Kidney (tissue), 14 donors: ENCODE measurements around the gene SLC6A16. TPM values are rescaled to one million over a fixed set of nuclear protein-coding genes. Genes with fewer than 3 reads are reported as not detected.

Experiments used
- DNase-seq, 5 donors: peaks; one replicate each; pipeline ENCODE4 v3.0.0-alpha.2; 2013 to 2020
- FAIRE-seq: peaks from 2 replicates; lab custom pipeline; 2012; peaks lifted over from hg19 to GRCh38; lab: Jason Lieb, UNC
- H3K27ac ChIP-seq, 2 donors: one replicate each; pipeline ENCODE4 v1.7.0; 2013; ENCODE audit warnings: low read depth in 2 of 2, low read length in 2 of 2, inconsistent platforms in 1 of 2
- H3K27me3 ChIP-seq: one replicate; pipeline ENCODE4 v1.7.1; 2013; ENCODE audit warnings: low read length, inconsistent platforms; ENCODE audit not compliant: control insufficient read depth, insufficient read depth
- H3K36me3 ChIP-seq, 3 donors: one replicate each; pipeline versions ENCODE4 v1.7.0 to v1.7.1; 2013; ENCODE audit warnings: low read length in 3 of 3, control low read depth in 1 of 3, inconsistent platforms in 1 of 3; ENCODE audit not compliant: insufficient read depth in 3 of 3, control insufficient read depth in 2 of 3
- H3K4me1 ChIP-seq, 3 donors: one replicate each; pipeline versions ENCODE4 v1.7.0 to v1.7.1; 2013; ENCODE audit warnings: low read length in 3 of 3, inconsistent platforms in 1 of 3, low read depth in 1 of 3; ENCODE audit not compliant: control insufficient read depth in 2 of 3, insufficient read depth in 2 of 3
- H3K4me3 ChIP-seq, 3 donors: one replicate each; pipeline versions ENCODE4 v1.7.0 to v1.8.1; 2013; ENCODE audit warnings: low read length in 3 of 3, control low read depth in 1 of 3, inconsistent platforms in 1 of 3
- H3K9ac ChIP-seq, 3 donors: one replicate each; pipeline versions ENCODE4 v1.7.0 to v1.7.1; 2013; ENCODE audit warnings: low read length in 3 of 3, control low read depth in 1 of 3, inconsistent platforms in 1 of 3
- H3K9me3 ChIP-seq, 3 donors: one replicate each; pipeline versions ENCODE4 v1.7.0 to v1.7.1; 2013; ENCODE audit warnings: low read length in 3 of 3, control low read depth in 1 of 3, inconsistent platforms in 1 of 3; ENCODE audit not compliant: control insufficient read depth in 2 of 3, insufficient read depth in 1 of 3
- CTCF ChIP-seq: IDR thresholded peaks from 3 replicates; pipeline ENCODE4 v1.5.1; 2012; ENCODE audit warnings: mild to moderate bottlenecking, moderate library complexity, borderline replicate concordance; ENCODE audit not compliant: insufficient read depth; ENCODE audit errors: extremely low read depth
- intact Hi-C: fragments of 100-400 bp; cut with DNase I; formaldehyde crosslinking; loops from one replicate; pipeline ENCODE4 v1.11.1; 2022
- polyA plus RNA-seq: library from polyadenylated mRNA; stranded (reverse); fragments of 350-450 nt; fragmentation: Illumina TruSeq; extraction: RNeasy Lipid Tissue Mini Kit (QIAGEN cat#74804); gene quantifications from one replicate; pipeline ENCODE4 v1.2.3, GENCODE V29; 2014; ENCODE audit warnings: low read depth, low replicate concordance; ENCODE audit not compliant: insufficient read depth
- total RNA-seq: library from RNA; stranded (reverse); fragmentation: NEBNext Ultra II Directional; extraction: Animal tissue kit (Norgen Biotek cat#: 25700); gene quantifications from one replicate; pipeline ENCODE4 v1.2.1, GENCODE V29; 2021
- donor health status: control.
- donor health status: control.
- donor health status: control.
- donor health status: control.
- donor health status: control.
- donor health status: DM: yes; HTN: yes; CAD: no.
- donor health status: Normal renal cell carcinoma (clear cell type).

Gene SLC6A16
- total and polyA plus RNA-seq, 2 donors from 2014 or later = 1.5 to 3.7 TPM

DNA sequence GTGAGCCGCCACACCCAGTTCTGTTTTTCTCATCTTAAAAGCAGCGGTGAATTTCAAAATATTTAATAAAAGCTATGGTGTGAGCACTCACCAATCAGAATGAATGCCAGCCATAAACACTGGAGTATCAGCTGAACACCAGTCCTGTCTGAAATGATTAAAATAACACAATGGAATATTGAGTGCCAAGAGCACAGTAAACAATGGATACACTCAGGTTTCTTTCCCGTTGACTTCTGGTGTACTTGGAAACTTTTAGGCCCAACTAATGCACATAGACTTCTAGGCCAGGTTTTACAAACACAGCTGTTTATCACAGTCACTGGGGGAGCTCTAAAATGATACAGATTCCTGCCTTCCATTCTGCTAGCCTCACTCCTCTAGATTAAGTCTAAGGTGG, 68.3 kb downstream of the SLC6A16 start:
- H3K4me3 ChIP-seq = no peak overlapping the region
- no peak for FAIRE-seq

GRCh38 chr19:49255674-49256073, 69.3 kb downstream of the SLC6A16 start:
- no peak for TF ChIP-seq CTCF
- Histone ChIP-seq H3K27ac (no peak overlapping the region), H3K4me1 (no peaks in the 10 kb centered on the region), H3K36me3 (no peaks in the 10 kb centered on the region), H3K9ac (no peak overlapping the region), H3K27me3 (no peaks in the 10 kb centered on the region), H3K4me3 (no peak overlapping the region), H3K9me3 (peaks cover 0 to 13% (median 4%) of the 10 kb centered on the region in 3 donors)
- FAIRE-seq (no peak), DNase-seq (no peak)
- intact Hi-C loops = no loop called here

More for the DNA sequence above, 68.3 kb downstream of the SLC6A16 start:
- Histone ChIP-seq H3K9me3 (peaks cover 0 to 13% (median 4%) of the 10 kb centered on the region in 3 donors), H3K27me3 (no peaks in the 10 kb centered on the region), H3K4me1 (no peaks in the 10 kb centered on the region), H3K36me3 (no peaks in the 10 kb centered on the region), H3K9ac (no peak overlapping the region), H3K27ac (no peak overlapping the region)
- intact Hi-C loops = no loop called here
- no peak for TF ChIP-seq CTCF
- DNase-seq = no peak

GRCh38 chr19:49249933-49250332, 75.1 kb downstream of the SLC6A16 start:
- H3K27ac ChIP-seq = no peak overlapping the region
- no peaks in the 10 kb centered on the region for H3K36me3 ChIP-seq
- intact Hi-C loops = no loop called here
- no peak overlapping the region for H3K4me3 ChIP-seq
- DNase-seq = no peak
- no peak for FAIRE-seq
- H3K9me3 ChIP-seq = no peaks in the 10 kb centered on the region
- no peak overlapping the region for H3K9ac ChIP-seq
- no peaks in the 10 kb centered on the region for H3K27me3 ChIP-seq
- no peak for TF ChIP-seq CTCF
- no peaks in the 10 kb centered on the region for H3K4me1 ChIP-seq

GRCh38 chr19:49247676-49248075, 77.3 kb downstream of the SLC6A16 start:
- intact Hi-C loops = no loop called here
- no peak for FAIRE-seq

More at GRCh38 chr19:49247676-49248075, 77.3 kb downstream of the SLC6A16 start:
- no peak for DNase-seq
- Histone ChIP-seq H3K36me3 (no peaks in the 10 kb centered on the region), H3K4me1 (no peaks in the 10 kb centered on the region), H3K27ac (no peak overlapping the region), H3K27me3 (no peaks in the 10 kb centered on the region), H3K9ac (no peak overlapping the region), H3K4me3 (no peak overlapping the region), H3K9me3 (no peaks in the 10 kb centered on the region)
- TF ChIP-seq CTCF = no peak
